Smooth muscle cell (in vitro differentiated cells): ENCODE measurements around the gene RAPGEF3. TPM values are rescaled to one million over a fixed set of nuclear protein-coding genes. Genes with fewer than 3 reads are reported as not detected.
A peak's percentile ranks its signal among the peaks of the same experiment; 100 is the strongest.

Experiments
- DNase-seq: peaks from one replicate; lab custom pipeline; 2025; ENCODE audit not compliant: unreplicated experiment; lab: John Stamatoyannopoulos, UW
- H2AFZ ChIP-seq: fragments of 200-600 bp; sonication (generic); 2 replicates; pipeline ENCODE4 v1.6.0; 2016; ENCODE audit warnings: antibody characterized with exemption, low read depth, mild to moderate bottlenecking
- H3F3A ChIP-seq: fragments of 200-600 bp; sonication (generic); 2 replicates; pipeline ENCODE4 v1.6.0; 2017; ENCODE audit warnings: antibody characterized with exemption, low read depth
- H3K27ac ChIP-seq: fragments of 200-600 bp; sonication (generic); 2 replicates; pipeline ENCODE4 v1.5.1; 2016; ENCODE audit warnings: low read depth, mild to moderate bottlenecking
- H3K27me3 ChIP-seq: fragments of 200-600 bp; sonication (generic); 2 replicates; pipeline ENCODE4 v1.6.1; 2016; ENCODE audit warnings: low read depth, mild to moderate bottlenecking
- H3K36me3 ChIP-seq: fragments of 200-600 bp; sonication (generic); 2 replicates; pipeline ENCODE4 v1.5.1; 2016; ENCODE audit warnings: low read depth
- H3K4me1 ChIP-seq: fragments of 200-600 bp; sonication (generic); 2 replicates; pipeline ENCODE4 v1.5.1; 2016; ENCODE audit warnings: low read depth
- H3K4me2 ChIP-seq: fragments of 200-600 bp; sonication (generic); 2 replicates; pipeline ENCODE4 v1.6.0; 2016; ENCODE audit warnings: mild to moderate bottlenecking
- H3K4me3 ChIP-seq: fragments of 200-600 bp; sonication (generic); 2 replicates; pipeline ENCODE4 v1.5.1; 2016; ENCODE audit warnings: mild to moderate bottlenecking
- H3K79me2 ChIP-seq: fragments of 200-600 bp; sonication (generic); 2 replicates; pipeline ENCODE4 v1.6.0; 2016; ENCODE audit warnings: low read depth, mild to moderate bottlenecking
- H3K9ac ChIP-seq: fragments of 200-600 bp; sonication (generic); 2 replicates; pipeline ENCODE4 v1.6.0; 2016; ENCODE audit warnings: low read depth
- H3K9me3 ChIP-seq: fragments of 200-600 bp; sonication (generic); replicated peaks from 2 replicates; pipeline ENCODE4 v1.5.1; 2016; ENCODE audit warnings: low read depth
- H4K20me1 ChIP-seq: fragments of 200-600 bp; sonication (generic); 2 replicates; pipeline ENCODE4 v1.6.0; 2016; ENCODE audit warnings: low read depth
- WGBS: methylation state at CpG from one replicate; pipeline ENCODE4 v1.1.7; 2016; ENCODE audit warnings: low lambda C conversion rate; 5-methylcytosine and 5-hydroxymethylcytosine counted together
- polyA plus RNA-seq: library from polyadenylated mRNA; unstranded; fragments of >200 nt; fragmentation: Nextera tagmentation; extraction: Ambion mirVana; gene quantifications from 2 replicates; pipeline ENCODE4 v1.2.1, GENCODE V29; 2016
- total RNA-seq: library from RNA; depleted of rRNA; stranded (reverse); fragments of >200 nt; gene quantifications from 2 replicates; pipeline ENCODE4 v1.2.3, GENCODE V29; 2014
- TF ChIP-seq, protein P1 (sequence below): fragments of 200-600 bp; sonication (generic); IDR thresholded peaks from 2 replicates; pipeline ENCODE4 v1.5.1; 2017; ENCODE audit warnings: borderline replicate concordance, mild to moderate bottlenecking, antibody characterized with exemption; ENCODE audit not compliant: insufficient read depth, poor library complexity, severe bottlenecking

RAPGEF3 gene
- total and polyA plus RNA-seq, 2 experiments from 2014 or later: 1.9 to 5.6 TPM

DNA sequence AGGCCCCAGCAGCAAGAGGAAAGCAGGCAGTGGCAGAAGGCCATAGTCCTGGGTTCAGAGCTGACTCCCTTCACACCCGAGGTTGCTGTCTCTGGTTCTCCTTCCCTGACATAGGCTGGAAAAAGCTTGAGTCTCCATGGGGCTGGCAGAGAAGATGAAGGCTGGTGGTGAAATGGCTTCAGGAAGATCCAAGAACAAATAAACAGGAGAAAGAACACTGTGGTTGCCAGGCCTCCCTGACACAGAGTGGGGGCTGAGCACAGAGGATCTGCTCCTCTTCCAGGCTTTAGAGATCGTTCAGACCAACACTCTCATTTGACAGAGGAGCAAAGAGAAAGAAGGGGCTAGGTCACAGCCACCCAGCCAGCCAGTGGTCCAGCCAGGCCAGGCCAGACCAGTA is 46.7 kb upstream of the RAPGEF3 start:
- Histone ChIP-seq H3K4me2 (no peak overlapping the region), H3K27ac (peak overlapping the region; percentile 17), H3K79me2 (peaks cover 97% of the 10 kb centered on the region), H3K27me3 (no peaks in the 10 kb centered on the region), H3K36me3 (no peaks in the 10 kb centered on the region), H3K4me1 (peaks cover 22% of the 10 kb centered on the region), H3K9ac (no peak overlapping the region), H3K9me3 (no peaks in the 10 kb centered on the region), H3F3A (peaks cover 10% of the 10 kb centered on the region), H4K20me1 (peaks cover 94% of the 10 kb centered on the region), H3K4me3 (no peak overlapping the region), H2AFZ (no peak overlapping the region)
- whole genome bisulfite sequencing: 43% methylated on average over 2 of the region's 2 CpGs
- DNase-seq: no peak
- TF ChIP-seq, protein P1, sequence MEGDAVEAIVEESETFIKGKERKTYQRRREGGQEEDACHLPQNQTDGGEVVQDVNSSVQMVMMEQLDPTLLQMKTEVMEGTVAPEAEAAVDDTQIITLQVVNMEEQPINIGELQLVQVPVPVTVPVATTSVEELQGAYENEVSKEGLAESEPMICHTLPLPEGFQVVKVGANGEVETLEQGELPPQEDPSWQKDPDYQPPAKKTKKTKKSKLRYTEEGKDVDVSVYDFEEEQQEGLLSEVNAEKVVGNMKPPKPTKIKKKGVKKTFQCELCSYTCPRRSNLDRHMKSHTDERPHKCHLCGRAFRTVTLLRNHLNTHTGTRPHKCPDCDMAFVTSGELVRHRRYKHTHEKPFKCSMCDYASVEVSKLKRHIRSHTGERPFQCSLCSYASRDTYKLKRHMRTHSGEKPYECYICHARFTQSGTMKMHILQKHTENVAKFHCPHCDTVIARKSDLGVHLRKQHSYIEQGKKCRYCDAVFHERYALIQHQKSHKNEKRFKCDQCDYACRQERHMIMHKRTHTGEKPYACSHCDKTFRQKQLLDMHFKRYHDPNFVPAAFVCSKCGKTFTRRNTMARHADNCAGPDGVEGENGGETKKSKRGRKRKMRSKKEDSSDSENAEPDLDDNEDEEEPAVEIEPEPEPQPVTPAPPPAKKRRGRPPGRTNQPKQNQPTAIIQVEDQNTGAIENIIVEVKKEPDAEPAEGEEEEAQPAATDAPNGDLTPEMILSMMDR: no peak

DNA sequence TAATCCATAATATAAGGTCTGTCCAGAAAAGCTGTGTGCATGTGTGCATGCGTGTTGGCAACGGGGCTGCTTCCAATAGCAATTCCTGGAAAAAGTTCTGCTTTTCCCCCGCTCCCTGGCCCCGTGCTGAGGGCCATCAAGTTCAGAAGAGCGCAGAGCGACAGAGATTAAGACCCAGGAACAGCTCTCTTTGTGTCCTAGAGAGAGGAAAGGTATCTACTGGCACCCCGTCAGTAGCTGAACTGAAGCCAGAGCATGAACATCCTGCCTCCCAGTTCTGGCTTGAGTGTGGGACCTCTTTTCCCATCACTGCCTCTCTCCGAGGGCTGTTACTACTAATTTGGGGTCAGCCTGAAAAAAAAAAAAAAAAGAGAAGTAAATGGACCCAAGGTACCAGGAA is 45.5 kb upstream of the RAPGEF3 start:
- DNase-seq: no peak
- H3K4me1 ChIP-seq: peaks cover 14% of the 10 kb centered on the region
- no peak overlapping the region for H2AFZ ChIP-seq
- H3K9me3 ChIP-seq: no peaks in the 10 kb centered on the region
- no peaks in the 10 kb centered on the region for H3K36me3 ChIP-seq
- H3K4me3 ChIP-seq: no peak overlapping the region
- H3K27ac ChIP-seq: no peak overlapping the region
- no peaks in the 10 kb centered on the region for H3F3A ChIP-seq
- 93% methylated on average over 8 of the region's 8 CpGs for WGBS
- H4K20me1 ChIP-seq: peaks cover 100% of the 10 kb centered on the region
- H3K79me2 ChIP-seq: peaks cover 92% of the 10 kb centered on the region
- H3K27me3 ChIP-seq: no peaks in the 10 kb centered on the region
- no peak overlapping the region for H3K9ac ChIP-seq
- TF ChIP-seq, protein P1: no peak
- H3K4me2 ChIP-seq: no peak overlapping the region

DNA sequence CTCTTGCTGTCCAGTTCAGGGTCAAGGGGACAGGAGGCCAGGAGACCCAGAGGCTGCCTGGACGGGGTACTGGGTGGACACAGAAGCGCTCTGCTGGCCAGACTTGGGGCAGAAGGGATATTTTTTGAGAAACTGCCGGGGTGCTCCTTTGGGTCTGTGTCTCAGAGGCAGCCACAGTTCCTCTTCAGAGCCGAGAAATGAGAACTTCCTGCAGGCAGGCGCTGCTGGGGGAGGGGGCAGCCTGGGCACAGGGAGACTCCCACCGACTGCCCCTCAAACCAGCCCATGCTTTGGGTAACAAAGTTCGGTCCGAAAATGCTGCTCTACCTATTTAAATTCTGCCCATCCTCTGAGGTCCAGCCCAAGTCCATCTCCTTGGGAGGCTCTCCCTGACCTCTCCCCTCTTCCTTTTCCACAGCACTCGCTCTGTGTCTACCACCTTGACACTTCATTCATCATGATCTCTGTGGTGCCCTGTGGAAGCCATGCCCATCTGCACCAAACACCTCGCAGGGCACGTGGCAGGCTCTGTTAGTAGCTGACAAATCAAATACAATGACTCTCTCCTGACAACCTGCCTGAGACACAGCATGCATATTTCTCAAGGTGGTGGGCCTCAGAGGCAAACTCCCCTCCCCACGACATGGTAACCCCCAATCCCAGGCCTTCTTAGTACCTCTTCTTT is 44.7 kb upstream of the RAPGEF3 start:
- Histone ChIP-seq H3K27ac (no peak overlapping the region), H4K20me1 (peaks cover 100% of the 10 kb centered on the region), H2AFZ (no peak overlapping the region), H3K36me3 (no peaks in the 10 kb centered on the region), H3K9me3 (no peaks in the 10 kb centered on the region), H3K27me3 (no peaks in the 10 kb centered on the region), H3K79me2 (peaks cover 83% of the 10 kb centered on the region), H3K4me2 (no peak overlapping the region), H3K4me1 (peaks cover 9% of the 10 kb centered on the region), H3F3A (no peaks in the 10 kb centered on the region), H3K4me3 (no peak overlapping the region), H3K9ac (no peak overlapping the region)
- no peak for DNase-seq
- WGBS: 94% methylated on average over 12 of the region's 12 CpGs
- TF ChIP-seq, protein P1: no peak

GRCh38 chr12:47802312-47802711 is 43.6 kb upstream of the RAPGEF3 start:
- no peaks in the 10 kb centered on the region for H3K9me3 ChIP-seq
- no peak overlapping the region for H3K4me2 ChIP-seq
- H2AFZ ChIP-seq: no peak overlapping the region
- no peaks in the 10 kb centered on the region for H3K27me3 ChIP-seq
- WGBS: 56% methylated on average over 5 of the region's 5 CpGs
- TF ChIP-seq, protein P1: peak; percentile 22
- H4K20me1 ChIP-seq: peaks cover 95% of the 10 kb centered on the region
- peaks cover 73% of the 10 kb centered on the region for H3K79me2 ChIP-seq
- H3K9ac ChIP-seq: no peak overlapping the region
- H3K36me3 ChIP-seq: no peaks in the 10 kb centered on the region
- no peak overlapping the region for H3K27ac ChIP-seq
- no peak overlapping the region for H3K4me3 ChIP-seq
- no peaks in the 10 kb centered on the region for H3F3A ChIP-seq
- H3K4me1 ChIP-seq: no peaks in the 10 kb centered on the region
- DNase-seq: no peak
